ENCODE measurements around the gene ADCY9. TPM values are rescaled to one million over a fixed set of nuclear protein-coding genes. Genes with fewer than 3 reads are reported as not detected.

Gene ADCY9
- polyA plus RNA-seq, 1 donor (not counting 4 experiments of a cell fraction or from before 2014, with no cell fraction given), result 3.0 TPM

GRCh38 chr16:4026854-4027253 is 89.4 kb downstream of the ADCY9 start:
- H2AFZ ChIP-seq (ENCODE audit: control insufficient read depth, low read length), result no peak overlapping the region
- FAIRE-seq (no peak), DNase-seq (ENCODE audit: low read depth, low spot score) (no peak)
- no peaks in the 10 kb centered on the region for H3K9me1 ChIP-seq (ENCODE audit: control insufficient read depth, extremely low read depth, insufficient read depth, low read length)
- H3K9me3 ChIP-seq (ENCODE audit: control insufficient read depth, low read depth, low read length), result no peaks in the 10 kb centered on the region
- no peak overlapping the region for H3K9ac ChIP-seq (ENCODE audit: control insufficient read depth, extremely low read depth, insufficient read depth, low read length)
- no peak overlapping the region for H3K4me2 ChIP-seq (ENCODE audit: control insufficient read depth, extremely low read depth, insufficient read depth, low read depth, low read length)
- H4K20me1 ChIP-seq (ENCODE audit: control insufficient read depth, extremely low read depth, insufficient read depth, low read length), result no peaks in the 10 kb centered on the region
- dilution Hi-C loops (cut with MboI; ENCODE audit: extremely low pct_ligation_motif_present, low sequenced_read_pairs), result no loop called here
- no peaks in the 10 kb centered on the region for H3K36me3 ChIP-seq (ENCODE audit: control insufficient read depth in 2 of 2, extremely low read depth in 1 of 2, insufficient read depth in 2 of 2, low read length in 2 of 2)
- H3K27me3 ChIP-seq (ENCODE audit: control insufficient read depth, extremely low read depth, insufficient read depth, low read length), result no peaks in the 10 kb centered on the region
- H3K4me3 ChIP-seq (ENCODE audit: control insufficient read depth in 2 of 3, extremely low read depth in 1 of 3, insufficient read depth in 2 of 3, low read depth in 1 of 3, low read length in 3 of 3), result no peak overlapping the region
- TF ChIP-seq CTCF (optimal IDR thresholded peaks at IDR 0.05 in 1 of 3, IDR thresholded peaks at IDR 0.05 in 1 of 3, conservative IDR thresholded peaks at IDR 0.05 in 1 of 3; ENCODE audit: extremely low read depth in 1 of 3, insufficient read depth in 2 of 3, low read length in 3 of 3) (no peak), EZH2 (IDR thresholded peaks at IDR 0.05; ENCODE audit: low read length) (no peak)
- H3K4me1 ChIP-seq (ENCODE audit: control insufficient read depth, extremely low read depth, insufficient read depth, low read length), result no peaks in the 10 kb centered on the region
- H3K27ac ChIP-seq (ENCODE audit: control insufficient read depth, insufficient read depth, low read length), result no peak overlapping the region
- no peaks in the 10 kb centered on the region for H3K79me2 ChIP-seq (ENCODE audit: control insufficient read depth, insufficient read depth, low read length)

- Histone ChIP-seq H3K4me2 (ENCODE audit: control insufficient read depth, extremely low read depth, insufficient read depth, low read depth, low read length) (no peak overlapping the region), H2AFZ (ENCODE audit: control insufficient read depth, low read length) (no peak overlapping the region), H3K79me2 (ENCODE audit: control insufficient read depth, insufficient read depth, low read length) (no peaks in the 10 kb centered on the region), H3K4me1 (ENCODE audit: control insufficient read depth, extremely low read depth, insufficient read depth, low read length) (no peaks in the 10 kb centered on the region), H4K20me1 (ENCODE audit: control insufficient read depth, extremely low read depth, insufficient read depth, low read length) (no peaks in the 10 kb centered on the region), H3K9ac (ENCODE audit: control insufficient read depth, extremely low read depth, insufficient read depth, low read length) (no peak overlapping the region), H3K27me3 (ENCODE audit: control insufficient read depth, extremely low read depth, insufficient read depth, low read length) (no peaks in the 10 kb centered on the region), H3K9me3 (ENCODE audit: control insufficient read depth, low read depth, low read length) (no peaks in the 10 kb centered on the region), H3K27ac (ENCODE audit: control insufficient read depth, insufficient read depth, low read length) (no peak overlapping the region), H3K4me3 (ENCODE audit: control insufficient read depth in 2 of 3, extremely low read depth in 1 of 3, insufficient read depth in 2 of 3, low read depth in 1 of 3, low read length in 3 of 3) (no peak overlapping the region), H3K36me3 (ENCODE audit: control insufficient read depth in 2 of 2, extremely low read depth in 1 of 2, insufficient read depth in 2 of 2, low read length in 2 of 2) (no peaks in the 10 kb centered on the region), H3K9me1 (ENCODE audit: control insufficient read depth, extremely low read depth, insufficient read depth, low read length) (no peaks in the 10 kb centered on the region)
- DNase-seq (ENCODE audit: low read depth, low spot score) (no peak), FAIRE-seq (no peak)
- dilution Hi-C loops (cut with MboI; ENCODE audit: extremely low pct_ligation_motif_present, low sequenced_read_pairs), result no loop called here
- no peak for TF ChIP-seq EZH2 (IDR thresholded peaks at IDR 0.05; ENCODE audit: low read length)
- TF ChIP-seq CTCF (optimal IDR thresholded peaks at IDR 0.05 in 1 of 3, IDR thresholded peaks at IDR 0.05 in 1 of 3, conservative IDR thresholded peaks at IDR 0.05 in 1 of 3; ENCODE audit: extremely low read depth in 1 of 3, insufficient read depth in 2 of 3, low read length in 3 of 3), result no peak
Observed at GRCh38 chr16:4025428-4025827, 90.8 kb downstream of the ADCY9 start.
